Peyer's patch (tissue), 4 donors: ENCODE data around the gene MOB3A.
"Not testable (repeated sequence)": the region's sequence is repeated elsewhere in the genome, so short reads cannot be mapped to it uniquely, and the experiment has no call there.

Experiments
- CTCF ChIP-seq, 6 experiments: fragments of 450-650 bp in 4 of 6; fragments of 200-600 bp in 2 of 6; sonication (generic) in 1 of 6; IDR thresholded peaks; one replicate each; pipeline ENCODE4 v1.5.1; 2017 to 2019; ENCODE audit warnings: antibody characterized with exemption in 6 of 6, mild to moderate bottlenecking in 3 of 6, moderate library complexity in 1 of 6
- POLR2A ChIP-seq, 2 donors: fragments of 450-650 bp; IDR thresholded peaks; one replicate each; pipeline ENCODE4 v1.5.1; 2017; ENCODE audit warnings: antibody characterized with exemption in 2 of 2, mild to moderate bottlenecking in 2 of 2, moderate library complexity in 2 of 2

- TF ChIP-seq CTCF, POLR2A (IDR thresholded peaks at IDR 0.05): not testable (repeated sequence)
These were observed 32.1 kb upstream of the MOB3A start for GRCh38 chr19:2128252-2128651.
